ENCODE measurements around the gene VDAC2.

Gene VDAC2

DNA sequence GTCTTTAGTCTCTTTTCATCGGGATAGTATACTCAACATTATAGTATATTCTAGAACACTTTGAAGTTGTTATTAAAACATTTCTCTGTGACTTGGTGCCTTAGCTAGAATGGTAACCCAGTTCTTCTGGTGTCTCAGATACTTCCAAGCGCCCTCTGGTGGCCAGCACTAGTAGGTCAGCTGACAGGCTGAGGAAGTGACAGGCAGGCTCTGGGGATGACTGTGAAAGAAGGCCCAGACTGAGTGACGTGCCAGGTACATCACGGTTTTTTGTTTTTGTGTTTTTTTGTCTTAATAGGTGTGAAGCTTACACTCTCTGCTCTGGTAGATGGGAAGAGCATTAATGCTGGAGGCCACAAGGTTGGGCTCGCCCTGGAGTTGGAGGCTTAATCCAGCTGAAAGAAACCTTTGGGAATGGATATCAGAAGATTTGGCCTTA is 20.0 kb downstream of the VDAC2 start:
- peak; percentile 89 for DNase-seq (ENCODE audit: low spot score)

DNA sequence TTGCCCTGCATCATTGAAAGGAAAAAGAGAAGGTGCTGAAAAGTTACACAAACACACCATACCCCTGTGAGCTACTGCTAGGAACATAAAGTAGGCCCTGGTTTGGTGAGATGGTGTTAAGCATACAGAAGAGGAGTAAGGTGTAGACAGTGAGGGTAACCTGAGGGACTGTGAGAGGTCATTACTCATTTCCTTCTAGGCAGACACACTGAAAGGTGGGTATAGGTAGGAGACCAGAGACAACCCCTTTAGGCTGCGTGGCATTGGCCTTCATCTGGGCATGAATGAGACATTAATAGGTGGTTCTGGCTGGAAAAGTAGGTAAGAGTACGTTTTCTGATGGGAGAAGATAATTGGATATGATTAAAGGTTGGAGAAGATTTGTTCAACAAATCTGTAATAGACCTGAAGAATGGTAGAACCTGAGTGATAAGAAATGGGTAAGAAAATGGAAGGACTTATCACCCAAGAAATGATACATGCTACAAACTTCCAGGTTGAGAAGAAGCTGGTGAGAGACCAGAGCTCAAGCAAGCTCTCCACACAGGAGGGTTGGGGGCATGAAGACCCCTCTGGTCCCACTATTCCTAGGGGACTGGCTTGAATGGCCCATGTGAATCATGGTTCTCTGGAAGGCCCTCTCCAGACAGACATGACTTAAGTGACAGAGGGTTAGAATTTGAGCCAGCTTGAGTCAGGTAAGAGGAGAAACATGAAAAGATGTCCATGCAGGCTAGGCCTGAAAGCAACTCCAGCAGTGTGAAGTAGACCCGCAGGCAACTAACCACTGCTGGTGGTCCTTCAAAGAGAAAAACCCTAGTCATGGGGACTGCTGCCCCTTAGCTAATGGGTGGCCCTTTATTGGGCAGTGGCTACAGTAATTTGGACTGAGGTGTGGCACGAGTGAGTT is 21.3 kb downstream of the VDAC2 start:
- no peak for DNase-seq (ENCODE audit: low spot score)

DNA sequence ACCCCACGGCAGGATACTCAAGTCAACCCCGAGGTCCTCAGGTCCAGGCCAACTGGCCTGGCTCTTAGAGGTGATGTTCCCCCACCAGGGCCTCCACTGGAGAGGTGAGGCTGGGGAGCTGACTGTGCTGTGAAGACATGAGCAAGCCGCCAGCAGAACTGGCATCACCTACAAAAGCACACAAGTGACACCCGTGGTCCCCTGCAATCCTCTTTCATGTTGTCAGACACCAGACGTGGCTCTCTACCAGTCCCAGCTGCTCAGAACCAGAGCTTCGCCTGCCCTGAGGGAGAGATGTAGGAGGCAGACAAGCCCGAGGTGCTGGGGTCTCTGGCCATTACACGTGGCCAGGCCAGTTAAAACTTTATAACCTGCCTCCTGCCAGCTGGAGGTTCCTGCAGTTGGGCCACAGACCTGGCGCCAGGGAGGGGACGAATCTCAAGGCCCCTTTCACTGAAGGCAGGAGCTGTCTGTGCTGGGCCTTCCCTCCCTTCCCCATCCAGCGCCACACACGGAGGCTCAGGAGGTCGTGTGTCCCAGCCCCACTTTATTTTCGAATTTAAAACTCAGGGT is 22.9 kb downstream of the VDAC2 start:
- no peak for DNase-seq (ENCODE audit: low spot score)

- DNase-seq (ENCODE audit: low spot score) = peak; percentile 99
These were observed 23.6 kb downstream of the VDAC2 start for GRCh38 chr10:75234017-75234682.

DNA sequence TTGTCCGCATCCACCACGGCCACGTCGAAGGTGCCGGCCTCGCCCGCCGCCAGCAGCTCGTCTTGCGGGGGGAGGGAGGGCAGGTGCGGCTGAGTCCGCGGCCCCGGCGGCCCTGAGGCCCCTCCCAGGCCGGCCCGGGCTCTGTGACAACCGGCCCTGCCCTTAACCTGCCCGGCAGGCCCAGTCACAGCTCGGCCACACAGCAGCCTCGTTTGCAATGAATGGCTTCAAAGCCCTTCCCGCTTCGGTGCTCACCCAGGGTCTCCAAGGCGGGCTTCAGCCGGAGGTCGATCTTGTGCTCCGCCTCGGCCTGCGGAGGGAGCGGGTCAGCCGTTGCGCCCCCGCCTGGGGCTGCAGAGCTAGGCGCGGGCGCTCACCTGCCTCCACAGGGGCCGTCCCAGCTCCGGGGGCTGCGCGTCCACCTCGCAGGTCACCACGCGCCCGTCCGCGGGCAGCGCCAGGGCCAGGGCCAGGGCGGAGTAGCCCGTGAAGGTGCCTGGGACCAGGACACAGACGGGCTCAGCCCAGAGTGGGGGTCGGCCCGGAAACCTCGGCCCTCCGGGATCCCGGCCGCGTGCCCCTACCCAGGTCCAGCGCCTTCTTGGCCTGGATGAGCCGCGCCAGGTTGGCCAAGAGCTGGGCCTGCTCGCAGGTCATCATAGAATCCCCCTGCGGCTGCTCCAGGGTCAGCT is 24.2 kb downstream of the VDAC2 start:
- no peak for DNase-seq (ENCODE audit: low spot score)

DNA sequence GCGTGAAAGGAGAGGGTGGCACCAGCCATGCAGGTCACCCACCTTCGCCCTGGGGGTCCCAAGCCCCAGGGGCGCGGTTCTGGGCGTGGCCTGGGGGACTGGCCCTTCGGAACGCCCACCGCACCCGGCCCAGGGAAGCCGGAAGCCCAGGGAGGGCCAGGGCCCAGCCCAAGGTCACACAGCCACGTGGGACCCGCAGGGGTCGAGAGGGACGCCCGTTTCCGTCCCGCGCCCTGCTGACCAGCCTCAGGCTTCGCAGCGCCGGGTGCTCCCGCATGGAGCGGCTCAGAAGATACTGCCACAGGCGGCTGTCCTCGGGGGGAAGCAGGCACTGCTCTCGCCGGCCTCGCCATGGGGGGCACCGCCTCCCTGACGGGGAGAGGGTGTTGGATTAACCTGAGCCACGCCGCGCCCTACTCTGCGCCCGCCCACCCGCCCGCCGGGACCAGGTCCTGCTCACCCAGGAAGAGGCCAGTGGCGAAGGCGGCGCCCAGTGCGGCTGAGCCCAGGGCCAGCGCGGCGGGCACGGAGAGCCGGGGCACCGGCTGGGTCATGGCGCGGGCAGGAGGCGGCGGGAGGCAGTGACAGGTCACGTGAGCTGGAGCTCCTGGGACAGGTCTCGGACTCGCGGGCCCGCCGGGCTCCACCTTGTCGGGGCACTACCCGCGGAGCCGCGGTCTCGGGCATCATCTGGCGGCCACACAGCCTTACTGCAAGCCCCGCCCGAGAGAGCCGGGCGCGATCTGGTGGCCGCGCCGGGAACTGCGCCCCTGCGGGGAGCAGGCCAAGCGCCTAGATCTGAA is 25.0 kb downstream of the VDAC2 start, which contains the start of gene COMTD1:
TSS of gene COMTD1 (minus strand) at position 583 of the 803 bp plus-strand sequence. CDS start at position 554, 29 bp downstream.
- DNase-seq (ENCODE audit: low spot score) = peak; percentile 94

GRCh38 chr10:75236178-75236825 is 25.7 kb downstream of the VDAC2 start:
- no peak for DNase-seq (ENCODE audit: low spot score)

- DNase-seq (ENCODE audit: low spot score) = peak; percentile 1
These were observed 27.8 kb downstream of the VDAC2 start for GRCh38 chr10:75238182-75239095.

DNA sequence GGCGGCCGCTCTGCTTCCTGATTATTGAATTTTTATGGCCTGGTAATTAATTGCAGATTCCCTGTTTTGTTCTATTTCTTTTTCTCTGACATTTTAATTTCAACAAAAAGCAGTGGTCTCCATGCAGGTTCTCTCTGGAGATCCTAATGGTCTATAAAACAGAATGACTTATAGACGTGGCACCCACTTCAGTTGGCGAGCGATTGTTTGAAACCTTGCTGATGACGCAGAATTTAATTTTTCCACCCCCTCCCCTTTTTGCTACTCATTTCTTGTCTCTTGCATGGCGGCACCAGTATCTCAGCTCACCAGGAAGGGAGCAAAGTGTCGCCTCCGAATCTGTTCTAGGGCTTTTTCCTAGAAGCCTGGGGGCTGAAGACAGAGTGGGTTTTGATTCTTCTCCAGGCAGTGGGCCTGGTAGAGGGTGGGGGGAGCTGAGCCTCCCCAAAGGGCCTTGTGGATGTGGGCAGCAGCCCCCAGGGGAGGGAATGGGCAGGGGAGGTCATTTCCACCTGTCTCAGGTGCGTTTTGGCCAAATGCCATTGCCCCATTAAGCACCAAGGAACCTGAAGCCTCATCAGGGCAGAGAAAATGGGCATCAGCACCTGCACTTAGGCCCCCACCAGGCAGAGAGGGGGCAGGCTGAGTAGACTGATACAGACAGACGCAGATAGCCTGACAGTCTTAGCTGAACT is 28.6 kb downstream of the VDAC2 start:
- no peak for DNase-seq (ENCODE audit: low spot score)

GRCh38 chr10:75240329-75241076 is 29.9 kb downstream of the VDAC2 start:
- no peak for DNase-seq (ENCODE audit: low spot score)

DNA sequence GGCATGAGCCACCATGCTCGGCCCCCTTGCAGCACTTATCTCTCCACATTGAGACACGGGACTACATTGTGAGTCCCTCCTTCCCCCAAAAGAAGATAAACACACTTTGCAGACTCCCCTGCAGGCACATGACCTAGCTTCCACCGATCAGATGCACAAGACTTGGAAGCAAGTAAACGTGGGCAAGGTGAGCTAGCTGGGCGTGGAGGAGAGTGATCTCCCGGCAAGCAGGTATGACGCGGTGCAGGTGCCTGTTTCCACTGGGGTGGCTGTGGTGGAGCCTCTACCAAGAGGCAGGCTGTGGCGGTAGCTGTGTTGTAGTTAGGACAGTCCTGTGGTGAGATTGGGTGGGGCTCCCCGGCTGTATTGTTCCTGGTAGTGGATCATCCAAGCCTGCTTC is 32.8 kb downstream of the VDAC2 start:
- DNase-seq (ENCODE audit: low spot score) = no peak

GRCh38 chr10:75244487-75245353 is 34.1 kb downstream of the VDAC2 start:
- DNase-seq (ENCODE audit: low spot score) = no peak

GRCh38 chr10:75245354-75246250 is 35.0 kb downstream of the VDAC2 start:
- DNase-seq (ENCODE audit: low spot score) = no peak

DNA sequence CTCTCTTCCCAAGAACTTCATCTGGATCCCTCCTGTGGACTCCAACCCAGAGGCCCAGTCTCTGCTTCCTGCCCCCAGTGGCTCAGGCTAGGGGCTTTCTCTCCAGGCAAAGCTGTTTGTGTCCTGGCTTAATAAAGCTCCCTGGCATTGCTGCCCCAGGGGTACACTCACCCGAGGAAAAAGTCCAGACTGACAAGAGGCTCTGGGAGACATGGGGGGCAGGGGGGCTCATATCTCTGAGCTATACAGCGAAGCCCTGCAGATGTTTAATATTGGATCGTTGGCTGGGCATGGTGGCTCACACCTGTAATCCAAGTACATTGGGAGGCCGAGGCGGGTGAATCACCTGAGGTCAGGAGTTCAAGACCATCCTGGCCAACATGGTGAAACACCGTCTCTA is 35.9 kb downstream of the VDAC2 start:
- DNase-seq (ENCODE audit: low spot score) = no peak

DNA sequence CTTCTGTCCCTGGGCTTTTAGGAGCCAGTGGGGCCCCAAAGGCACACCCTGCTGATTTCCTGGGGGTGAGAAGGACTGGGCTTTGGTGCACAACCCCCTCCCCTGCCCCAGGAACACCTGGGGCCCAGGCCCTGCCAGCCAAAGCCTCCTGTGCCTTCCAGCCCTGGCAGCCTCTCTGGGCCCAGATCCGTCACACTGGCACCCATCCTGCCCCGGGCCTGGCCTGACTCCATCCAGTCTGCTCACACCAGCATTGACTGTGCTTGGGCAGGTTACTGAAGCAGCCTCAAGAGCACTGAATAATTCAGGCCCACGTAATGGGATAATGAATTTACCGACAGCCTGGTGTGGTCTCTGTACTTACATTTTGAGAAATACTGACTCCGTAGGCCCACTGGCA is 37.2 kb downstream of the VDAC2 start:
- no peak for DNase-seq (ENCODE audit: low spot score)

DNA sequence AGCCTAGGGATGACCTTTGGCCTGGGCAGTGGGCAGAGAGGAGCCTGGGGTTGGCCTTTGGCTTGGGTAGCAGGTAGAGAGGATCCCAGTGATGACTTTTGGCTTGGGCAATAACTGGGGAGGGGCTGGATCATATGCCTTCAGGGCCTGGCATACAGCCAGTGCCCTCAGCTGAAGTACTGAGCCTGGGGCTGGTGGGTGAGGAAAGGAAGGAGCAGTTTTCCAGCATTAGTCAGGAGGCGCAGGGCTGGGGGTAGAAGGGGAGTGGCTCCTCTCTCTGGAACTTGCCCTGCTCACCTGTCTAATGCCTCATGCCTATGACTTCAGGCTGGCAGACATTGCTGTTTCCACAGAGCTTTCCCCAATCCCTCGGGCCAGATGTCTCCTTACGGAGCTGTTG is 40.3 kb downstream of the VDAC2 start:
- DNase-seq (ENCODE audit: low spot score) = no peak
